ENCODE data around the gene RND1. TPM values are rescaled to one million over a fixed set of nuclear protein-coding genes. Genes with fewer than 3 reads are reported as not detected.

RND1 gene
- total RNA-seq, 6 experiments from 2014 or later: 6.4 to 72.8 (median 17.2) TPM

GRCh38 chr12:48890657-48891418 lies 25.2 kb upstream of the RND1 start:
- Histone ChIP-seq H3K27ac (no peak overlapping the region), H3K27me3 (no peaks in the 10 kb centered on the region), H3K4me1 (peaks cover 0 to 11% (median 2%) of the 10 kb centered on the region in 4 donors), H3K9me3 (no peaks in the 10 kb centered on the region), H3K4me3 (peak overlapping the region in 1 of 3 donors; percentile 24), H3K36me3 (no peaks in the 10 kb centered on the region)
- peak; percentile 82 to 85 (median 83) for DNase-seq
- no peak for TF ChIP-seq POLR2A (IDR thresholded peaks at IDR 0.05)
- peak; percentile 96 to 99 (median 96) for TF ChIP-seq CTCF (IDR thresholded peaks at IDR 0.05)
- WGBS (ENCODE audit: insufficient coverage, low coverage, low lambda C conversion rate, missing lambda C conversion rate): under 1% methylated on average over 21 of the region's 37 CpGs
- intact Hi-C loops (cut with DNase I): loop anchor here in 1 of 2 donors (5.0 kb wide), 1 partner anchor 34 kb away; no protein-coding TSS in a partner anchor
- peak; percentile 98 to 99 (median 99) for ATAC-seq

DNA sequence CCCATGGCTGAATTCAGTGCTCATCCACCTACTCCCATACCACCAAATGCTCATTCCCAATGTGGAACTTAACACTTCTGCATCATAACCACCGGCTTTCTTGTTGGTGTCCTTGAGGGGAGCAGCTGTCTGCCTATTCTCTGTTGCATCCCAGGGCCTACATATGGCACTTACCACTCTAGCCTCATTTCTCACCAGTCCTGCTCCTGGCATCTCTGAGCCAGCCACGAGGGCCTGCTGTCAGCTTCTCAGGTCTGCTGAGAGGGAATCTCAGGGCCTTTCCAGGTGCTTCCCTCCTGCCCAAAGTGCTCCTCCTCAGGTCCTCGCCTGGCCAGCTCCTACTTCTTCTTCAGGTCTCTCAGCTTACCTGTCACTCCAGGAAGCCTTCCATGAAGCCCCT lies 24.0 kb upstream of the RND1 start:
- intact Hi-C loops (cut with DNase I): loop anchor here in 1 of 2 donors (5.0 kb wide), 1 partner anchor 32 kb away; no protein-coding TSS in a partner anchor
- 76% methylated on average over 3 of the region's 3 CpGs for WGBS (ENCODE audit: insufficient coverage, low coverage, low lambda C conversion rate, missing lambda C conversion rate)
- no peaks in the 10 kb centered on the region for H3K27me3 ChIP-seq
- peaks cover 0 to 11% (median 2%) of the 10 kb centered on the region in 4 donors for H3K4me1 ChIP-seq
- H3K27ac ChIP-seq: no peak overlapping the region
- no peak for TF ChIP-seq POLR2A (IDR thresholded peaks at IDR 0.05)
- no peak for TF ChIP-seq CTCF (IDR thresholded peaks at IDR 0.05)
- DNase-seq: peak in 1 of 3 donors; percentile 22
- no peak overlapping the region for H3K4me3 ChIP-seq
- H3K9me3 ChIP-seq: no peaks in the 10 kb centered on the region
- H3K36me3 ChIP-seq: no peaks in the 10 kb centered on the region
- no peak for ATAC-seq

GRCh38 chr12:48883305-48884161 lies 17.9 kb upstream of the RND1 start:
- ATAC-seq (peak; percentile 85 to 95 (median 90)), DNase-seq (peak; percentile 60 to 81 (median 67))
- no peaks in the 10 kb centered on the region for H3K27me3 ChIP-seq
- H3K36me3 ChIP-seq: no peaks in the 10 kb centered on the region
- H3K27ac ChIP-seq: peak overlapping the region; percentile 68 to 80 (median 80)
- no peak overlapping the region for H3K4me3 ChIP-seq
- WGBS (ENCODE audit: insufficient coverage, low coverage, low lambda C conversion rate, missing lambda C conversion rate): 47% methylated on average over 9 of the region's 13 CpGs
- intact Hi-C loops (cut with DNase I): no loop called here
- TF ChIP-seq CTCF (IDR thresholded peaks at IDR 0.05) (no peak), POLR2A (IDR thresholded peaks at IDR 0.05) (no peak)
- no peaks in the 10 kb centered on the region for H3K9me3 ChIP-seq
- peaks cover 0 to 51% (median 22%) of the 10 kb centered on the region in 4 donors for H3K4me1 ChIP-seq

DNA sequence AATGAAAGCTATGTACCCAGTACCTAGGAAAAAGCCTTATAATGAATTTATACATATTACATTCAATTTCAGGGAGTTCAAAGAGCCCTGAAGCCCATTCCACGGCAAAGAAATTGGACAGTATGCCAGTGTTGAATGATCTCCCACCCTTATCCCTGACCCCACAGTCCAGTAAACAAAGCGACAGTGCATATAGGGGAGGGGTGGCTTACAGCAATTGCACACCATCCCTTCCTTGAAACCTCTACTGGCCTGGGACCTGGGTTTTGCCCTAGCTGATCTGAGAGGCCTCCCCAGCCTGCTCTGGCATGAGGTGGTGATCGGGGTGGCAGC lies 17.3 kb upstream of the RND1 start:
- peak overlapping the region; percentile 68 to 80 (median 80) for H3K27ac ChIP-seq
- no peaks in the 10 kb centered on the region for H3K36me3 ChIP-seq
- TF ChIP-seq CTCF (IDR thresholded peaks at IDR 0.05) (no peak), POLR2A (IDR thresholded peaks at IDR 0.05) (no peak)
- ATAC-seq (peak; percentile 2 to 15 (median 6)), DNase-seq (no peak)
- H3K27me3 ChIP-seq: no peaks in the 10 kb centered on the region
- H3K4me1 ChIP-seq: peaks cover 0 to 57% (median 25%) of the 10 kb centered on the region in 4 donors
- no peaks in the 10 kb centered on the region for H3K9me3 ChIP-seq
- 45% methylated on average over 2 of the region's 3 CpGs for WGBS (ENCODE audit: insufficient coverage, low coverage, low lambda C conversion rate, missing lambda C conversion rate)
- intact Hi-C loops (cut with DNase I): no loop called here
- no peak overlapping the region for H3K4me3 ChIP-seq
